NK-92 (cell line): Measurements from ENCODE around the gene CUEDC2.

Source experiments
- DNase-seq: peaks from one replicate; lab custom pipeline; 2025; ENCODE audit not compliant: unreplicated experiment; lab: John Stamatoyannopoulos, UW

CUEDC2 gene

GRCh38 chr10:102398172-102399020, 34.0 kb downstream of the CUEDC2 start:
- DNase-seq, result no peak

DNA sequence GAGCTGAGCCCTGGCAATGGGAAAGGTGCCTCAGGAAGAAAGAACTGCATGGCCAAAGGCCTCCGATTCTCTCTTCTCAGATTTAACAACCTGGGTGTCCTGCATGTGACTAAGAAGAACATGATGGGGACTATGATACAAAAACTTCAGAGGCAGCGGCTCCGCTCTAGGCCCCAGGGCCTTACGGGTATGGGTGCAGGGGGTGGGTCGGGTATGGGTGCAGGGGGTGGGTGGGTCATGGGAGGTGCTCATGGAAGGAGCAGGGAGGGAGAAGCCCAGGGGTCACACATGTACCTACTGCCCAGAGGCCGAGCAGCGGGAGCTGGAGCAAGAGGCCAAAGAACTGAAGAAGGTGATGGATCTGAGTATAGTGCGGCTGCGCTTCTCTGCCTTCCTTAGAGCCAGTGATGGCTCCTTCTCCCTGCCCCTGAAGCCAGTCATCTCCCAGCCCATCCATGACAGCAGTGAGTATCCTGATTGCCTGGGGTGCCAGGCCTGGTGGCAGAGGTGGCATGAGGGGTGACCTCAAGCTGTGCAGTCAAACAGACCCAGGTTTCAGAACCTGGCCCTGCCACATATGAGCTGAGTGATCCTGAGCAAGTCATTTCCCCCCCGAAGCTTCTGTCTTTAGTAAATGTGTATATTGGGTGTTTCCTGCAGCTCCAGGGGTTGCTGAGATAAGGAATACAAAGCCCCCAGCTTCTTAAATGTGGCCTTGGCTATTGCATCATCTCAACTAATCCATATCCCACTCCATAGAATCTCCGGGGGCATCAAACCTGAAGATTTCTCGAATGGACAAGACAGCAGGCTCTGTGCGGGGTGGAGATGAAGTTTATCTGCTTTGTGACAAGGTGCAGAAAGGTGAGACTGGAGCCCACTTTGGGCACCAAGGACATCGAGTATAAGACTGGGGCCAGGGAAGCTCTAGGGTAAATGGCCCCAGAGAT, 34.9 kb downstream of the CUEDC2 start:
- no peak for DNase-seq

DNA sequence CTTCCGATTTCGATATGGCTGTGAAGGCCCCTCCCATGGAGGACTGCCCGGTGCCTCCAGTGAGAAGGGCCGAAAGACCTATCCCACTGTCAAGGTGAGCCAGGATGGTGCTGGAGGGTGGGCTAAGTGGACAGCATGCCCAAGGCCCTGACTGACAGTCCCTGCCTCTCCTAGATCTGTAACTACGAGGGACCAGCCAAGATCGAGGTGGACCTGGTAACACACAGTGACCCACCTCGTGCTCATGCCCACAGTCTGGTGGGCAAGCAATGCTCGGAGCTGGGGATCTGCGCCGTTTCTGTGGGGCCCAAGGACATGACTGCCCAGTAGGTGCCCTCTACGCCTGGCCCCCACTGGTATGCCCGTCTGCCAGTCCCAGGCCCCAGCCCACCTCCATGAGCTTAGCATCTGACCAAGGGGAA, 35.6 kb downstream of the CUEDC2 start:
- no peak for DNase-seq

GRCh38 chr10:102396317-102396650, 36.1 kb downstream of the CUEDC2 start:
- no peak for DNase-seq

- peak; percentile 43 for DNase-seq
Measured at GRCh38 chr10:102395400-102396316, 36.7 kb downstream of the CUEDC2 start, which contains the start of gene NFKB2. NFKB2 (plus strand) TSS chr10:102395705; CDS start chr10:102395960, 255 bp downstream.

GRCh38 chr10:102394801-102395399, 37.5 kb downstream of the CUEDC2 start:
- DNase-seq, result no peak

DNA sequence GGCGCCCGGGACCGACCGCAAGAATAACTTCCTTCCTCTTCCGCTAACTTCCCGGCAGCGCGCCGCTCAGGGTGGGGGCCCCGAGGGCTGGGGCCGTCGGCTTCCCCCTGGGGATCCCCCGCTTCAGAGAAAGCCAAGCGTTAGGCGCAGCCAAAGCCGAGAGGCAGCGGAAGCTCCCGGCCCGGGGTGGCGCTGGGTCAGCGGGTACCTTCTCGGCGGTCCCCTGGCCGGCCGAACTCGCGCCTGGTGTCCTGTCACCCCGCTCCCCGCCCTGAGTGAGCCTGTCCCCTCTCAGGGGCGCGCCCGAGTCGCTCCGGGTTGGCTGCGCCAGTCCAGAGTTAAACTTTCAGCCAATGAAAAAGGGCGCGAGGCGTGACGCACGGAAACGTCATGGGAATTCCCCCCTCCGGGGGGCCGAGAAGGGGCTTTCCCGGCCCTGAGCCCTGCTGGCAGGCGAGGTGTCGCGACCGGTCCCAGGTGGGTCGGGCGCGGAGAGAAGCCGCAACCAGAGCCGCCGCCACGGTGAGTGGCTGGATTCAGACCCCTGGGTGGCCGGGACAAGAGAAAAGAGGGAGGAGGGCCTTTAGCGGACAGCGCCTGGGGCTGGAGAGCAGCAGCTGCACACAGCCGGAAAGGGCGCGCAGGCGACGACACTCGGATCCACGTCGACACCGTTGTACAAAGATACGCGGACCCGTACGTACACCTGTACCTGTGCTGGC, 38.1 kb downstream of the CUEDC2 start:
- DNase-seq, result peak; percentile 92

DNA sequence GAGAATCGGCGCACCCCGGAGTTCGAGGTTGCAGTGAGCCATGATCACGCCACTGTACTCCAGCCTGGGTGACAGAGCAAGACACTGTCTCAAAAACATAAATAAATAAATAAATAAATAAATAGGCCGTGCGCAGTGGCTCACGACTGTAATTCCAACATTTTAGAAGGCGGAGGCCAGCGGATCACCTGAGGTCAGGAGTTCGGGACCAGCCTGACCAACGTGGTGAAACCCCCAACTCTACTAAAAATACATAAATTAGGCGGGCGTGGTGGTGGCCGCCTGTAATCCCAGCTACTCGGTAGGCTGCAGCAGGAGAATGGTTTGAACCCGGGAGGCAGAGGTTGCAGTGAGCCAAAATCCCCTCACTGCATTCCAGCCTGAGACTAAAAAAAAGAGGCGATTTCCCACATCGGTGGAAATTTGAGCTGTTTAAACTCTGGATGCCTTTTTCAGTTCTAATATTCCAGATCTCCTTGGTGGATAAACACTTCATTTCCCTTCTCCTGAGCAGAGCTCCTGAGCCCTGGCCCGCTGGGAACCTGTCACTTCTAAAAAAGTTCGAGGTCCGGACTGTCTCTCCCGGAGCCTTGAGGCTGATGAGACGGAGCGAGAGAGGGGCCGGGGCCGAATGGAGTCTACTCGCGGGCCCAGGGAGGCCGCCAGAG, 38.8 kb downstream of the CUEDC2 start:
- no peak for DNase-seq

GRCh38 chr10:102392306-102392705, 40.1 kb downstream of the CUEDC2 start:
- no peak for DNase-seq

GRCh38 chr10:102389894-102390293, 42.5 kb downstream of the CUEDC2 start:
- no peak for DNase-seq

DNA sequence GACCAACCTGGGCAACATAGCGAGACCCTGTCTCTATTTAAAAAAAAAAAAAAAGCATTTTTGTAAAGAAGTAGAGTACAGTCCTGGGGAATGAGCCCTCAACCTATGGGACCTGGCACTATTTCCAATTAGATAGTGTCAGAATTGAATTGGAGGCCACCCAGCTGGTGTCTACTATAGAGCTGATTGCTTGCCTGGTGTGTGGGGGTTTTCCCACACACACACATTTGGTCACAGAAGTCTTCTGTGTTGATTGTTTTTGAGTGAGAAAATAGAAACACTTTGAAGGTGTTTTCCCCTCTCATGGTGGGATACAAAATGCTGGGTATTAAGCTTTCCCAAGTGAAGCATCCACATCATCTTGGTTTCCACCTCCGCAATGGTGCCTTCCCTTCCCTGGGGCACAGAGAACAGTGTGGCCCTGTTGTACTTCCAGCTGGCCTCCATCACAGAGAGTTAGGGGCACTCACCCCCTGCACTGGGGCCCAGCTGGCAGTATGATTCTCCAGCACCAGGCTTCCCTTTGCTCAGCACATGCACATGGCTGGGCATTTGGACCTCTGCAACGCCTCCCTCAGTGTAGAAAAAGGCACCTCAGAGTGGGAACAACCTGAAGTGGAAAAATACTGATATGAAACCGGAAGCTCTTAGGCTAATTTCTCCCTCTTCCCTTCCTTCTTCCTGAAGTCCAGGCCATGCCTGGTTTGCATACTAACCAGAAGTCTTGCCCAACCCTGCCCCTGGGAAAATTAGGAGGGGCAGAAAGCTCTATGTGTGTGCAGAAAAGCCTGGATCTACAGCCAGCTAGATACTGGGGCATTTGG, 47.6 kb downstream of the CUEDC2 start:
- DNase-seq, result no peak

- DNase-seq, result no peak
Measured at GRCh38 chr10:102384053-102384452, 48.3 kb downstream of the CUEDC2 start.

DNA sequence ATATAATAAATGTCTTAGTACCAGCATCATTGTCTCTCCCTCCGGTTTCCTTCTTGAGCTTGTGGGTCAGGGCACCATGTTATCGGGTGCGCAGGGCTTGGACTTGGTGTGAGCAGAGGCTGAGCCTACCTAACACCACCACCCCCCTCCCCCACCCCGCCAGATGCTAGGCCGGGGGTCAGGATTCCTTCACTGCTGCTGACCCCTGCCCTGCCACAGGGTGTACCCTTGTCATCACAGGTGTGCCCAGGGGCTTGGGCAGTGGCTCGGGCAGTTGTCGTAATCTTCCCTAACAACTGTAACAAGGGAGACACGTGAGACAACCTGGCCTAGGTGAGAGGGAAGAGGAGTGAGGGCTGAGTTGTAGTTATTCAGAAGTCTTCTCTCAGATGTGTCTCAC, 49.5 kb downstream of the CUEDC2 start:
- no peak for DNase-seq

DNA sequence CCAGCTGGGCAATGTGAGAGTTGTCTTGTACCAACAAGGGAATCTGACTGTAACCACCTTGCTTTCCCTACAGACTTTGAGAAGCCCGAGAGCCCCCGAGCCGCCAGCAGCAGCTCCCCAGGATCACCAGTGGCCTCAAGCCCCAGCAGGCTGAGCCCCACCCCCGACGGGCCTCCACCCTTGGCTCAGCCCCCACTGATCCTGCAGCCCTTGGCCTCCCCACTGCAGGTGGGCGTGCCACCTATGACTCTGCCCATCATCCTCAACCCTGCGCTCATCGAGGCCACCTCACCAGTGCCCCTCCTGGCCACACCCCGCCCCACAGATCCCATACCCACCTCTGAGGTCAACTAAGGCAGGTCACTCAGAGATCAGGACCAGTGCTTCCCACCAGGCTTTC, 50.4 kb downstream of the CUEDC2 start:
- DNase-seq, result no peak

DNA sequence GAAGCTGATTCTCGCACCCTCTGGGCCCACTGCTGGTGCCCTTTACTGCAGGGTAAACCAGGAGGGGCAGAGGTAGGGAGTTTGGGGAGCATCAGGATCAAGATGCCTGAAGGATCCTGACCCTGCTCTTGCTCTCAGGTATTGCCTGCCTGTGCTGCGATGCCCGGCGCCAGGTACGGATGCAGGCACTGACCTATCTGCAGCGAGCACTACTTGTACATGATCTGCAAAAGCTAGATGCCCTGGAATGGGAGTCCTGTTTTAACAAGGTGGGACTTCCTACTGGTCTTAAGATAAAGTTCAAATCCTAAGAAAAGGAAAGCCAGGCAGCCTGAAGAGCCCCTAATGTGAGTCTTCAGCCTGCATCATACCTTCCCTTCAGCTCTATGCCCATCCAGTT, 53.0 kb downstream of the CUEDC2 start:
- no peak for DNase-seq

- DNase-seq, result no peak
Measured at GRCh38 chr10:102376901-102377300, 55.5 kb downstream of the CUEDC2 start.

DNA sequence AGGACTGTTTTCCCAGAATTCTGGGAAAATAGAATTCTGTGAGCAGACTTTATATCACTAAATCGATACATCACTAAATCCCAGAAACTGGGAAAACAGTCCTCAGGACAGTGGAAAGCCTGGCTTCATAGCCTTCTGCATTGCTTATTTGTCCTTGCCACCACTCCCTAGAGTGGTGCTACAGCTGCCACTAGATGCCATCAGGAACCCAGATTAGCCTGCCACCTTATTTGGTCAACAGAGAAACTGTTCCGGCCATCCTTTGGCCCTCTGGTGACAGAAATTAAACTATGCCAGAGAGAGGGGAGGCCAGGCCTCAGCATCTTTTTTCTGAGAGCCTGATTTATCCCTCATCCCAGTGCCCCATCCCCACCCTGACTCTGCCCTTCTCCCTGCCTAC, 56.5 kb downstream of the CUEDC2 start:
- no peak for DNase-seq

GRCh38 chr10:102375250-102375649, 57.1 kb downstream of the CUEDC2 start:
- DNase-seq, result no peak
